Measurements from ENCODE around the gene IGFBP6.
A peak's percentile ranks its signal among the peaks of the same experiment; 100 is the strongest.
"Not testable (repeated sequence)": the region's sequence is repeated elsewhere in the genome, so short reads cannot be mapped to it uniquely, and the experiment has no call there.

IGFBP6 gene

GRCh38 chr12:53070877-53071492 is 26.5 kb upstream of the IGFBP6 start:
- DNase-seq (ENCODE audit: low read depth) = no peak

- no peak for DNase-seq (ENCODE audit: low read depth)
Measured at GRCh38 chr12:53071591-53072551, 25.6 kb upstream of the IGFBP6 start.

GRCh38 chr12:53073881-53074280 is 23.6 kb upstream of the IGFBP6 start:
- no peak for DNase-seq (ENCODE audit: low read depth)

DNA sequence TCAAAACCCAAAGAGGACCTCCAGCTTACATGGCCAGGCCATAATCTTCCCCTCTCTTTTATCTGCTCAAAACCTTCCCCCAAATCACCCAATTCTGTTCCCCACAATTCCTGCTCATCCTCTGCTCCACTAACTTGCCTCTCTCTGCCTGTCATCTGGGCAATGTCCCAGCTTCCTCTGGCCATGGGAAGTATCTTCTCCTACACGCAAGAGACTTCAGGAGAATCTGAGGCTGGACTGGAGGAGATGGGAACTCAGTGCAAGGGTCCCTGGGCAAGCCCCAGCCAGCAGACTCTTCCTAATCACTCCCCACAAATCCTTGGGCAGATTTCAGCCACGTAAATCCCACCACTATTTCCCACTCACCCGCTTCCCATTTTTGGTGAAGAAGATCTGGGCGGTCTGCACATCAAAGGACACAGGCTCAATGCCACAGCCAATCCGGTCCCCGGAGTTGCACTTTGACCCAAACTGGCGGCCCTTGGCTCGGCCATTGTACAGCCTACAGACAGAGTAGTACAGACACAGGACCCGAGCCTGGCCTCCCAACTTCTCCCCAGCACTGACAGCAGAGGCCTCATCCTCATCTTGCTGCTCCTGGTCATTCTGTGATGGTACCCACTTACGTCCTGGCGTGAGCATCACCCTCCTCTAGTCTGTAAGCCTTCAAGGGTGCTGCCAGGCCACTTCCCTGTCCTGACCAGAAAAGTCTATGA is 23.0 kb upstream of the IGFBP6 start:
- DNase-seq (ENCODE audit: low read depth) = no peak

GRCh38 chr12:53074999-53075370 is 22.5 kb upstream of the IGFBP6 start:
- no peak for DNase-seq (ENCODE audit: low read depth)

- no peak for DNase-seq (ENCODE audit: low read depth)
Measured at GRCh38 chr12:53076461-53076860, 21.0 kb upstream of the IGFBP6 start.

GRCh38 chr12:53077030-53077429 is 20.4 kb upstream of the IGFBP6 start:
- no peak for DNase-seq (ENCODE audit: low read depth)

- DNase-seq (ENCODE audit: low read depth) = no peak
Measured at GRCh38 chr12:53078425-53079225, 18.8 kb upstream of the IGFBP6 start.

- peak; percentile 96 for DNase-seq (ENCODE audit: low read depth)
Measured at GRCh38 chr12:53079226-53080117, 18.0 kb upstream of the IGFBP6 start, which contains the start of gene SPRYD3. TSS of gene SPRYD3 (minus strand) at chr12:53079390. CDS start at chr12:53079333, 57 bp downstream.

DNA sequence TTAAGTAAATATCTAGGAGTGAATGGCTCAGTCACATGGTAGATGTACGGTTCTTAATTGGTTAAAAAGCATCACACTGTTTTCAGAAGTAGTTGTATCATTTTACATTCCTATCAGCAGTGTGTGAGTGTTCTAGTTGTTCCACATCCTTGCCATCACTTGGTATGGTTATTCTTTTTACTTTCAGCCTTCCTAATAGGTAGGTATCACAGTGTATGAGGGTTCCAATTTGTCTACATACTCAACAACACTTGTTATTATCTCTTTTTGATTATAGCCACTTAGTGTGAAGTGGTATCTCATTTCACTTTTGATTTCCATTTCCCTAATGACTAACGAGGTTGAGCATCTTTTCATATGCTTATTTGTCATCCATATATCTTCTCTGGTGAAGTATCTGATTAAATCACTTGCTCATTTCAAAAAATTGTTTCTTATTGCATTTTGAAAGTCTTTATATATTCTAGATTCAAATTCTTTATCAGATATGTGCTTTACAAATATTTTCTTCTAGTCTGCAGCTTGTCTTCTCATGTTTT is 14.8 kb upstream of the IGFBP6 start:
- no peak for DNase-seq (ENCODE audit: low read depth)

DNA sequence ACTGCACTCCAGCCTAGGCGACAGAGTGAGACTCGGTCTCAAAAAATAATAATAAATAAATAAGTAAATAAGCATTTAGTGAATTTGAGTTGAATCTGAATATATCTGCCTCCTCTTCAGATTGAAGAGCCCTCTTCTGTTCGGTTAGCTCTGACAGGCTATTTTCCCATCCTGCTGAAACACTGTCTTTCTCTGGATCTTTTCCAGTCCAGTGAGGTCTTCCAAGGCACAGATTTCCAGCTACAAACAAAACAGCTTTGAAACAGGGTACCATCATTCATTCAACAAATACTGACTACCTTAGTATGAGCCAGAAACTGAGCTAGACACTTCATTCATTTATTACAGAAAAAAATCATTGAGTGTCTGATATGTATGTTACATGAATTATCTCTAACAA is 11.1 kb upstream of the IGFBP6 start:
- DNase-seq (ENCODE audit: low read depth) = no peak

GRCh38 chr12:53090105-53090504 is 7.4 kb upstream of the IGFBP6 start:
- DNase-seq (ENCODE audit: low read depth) = no peak

DNA sequence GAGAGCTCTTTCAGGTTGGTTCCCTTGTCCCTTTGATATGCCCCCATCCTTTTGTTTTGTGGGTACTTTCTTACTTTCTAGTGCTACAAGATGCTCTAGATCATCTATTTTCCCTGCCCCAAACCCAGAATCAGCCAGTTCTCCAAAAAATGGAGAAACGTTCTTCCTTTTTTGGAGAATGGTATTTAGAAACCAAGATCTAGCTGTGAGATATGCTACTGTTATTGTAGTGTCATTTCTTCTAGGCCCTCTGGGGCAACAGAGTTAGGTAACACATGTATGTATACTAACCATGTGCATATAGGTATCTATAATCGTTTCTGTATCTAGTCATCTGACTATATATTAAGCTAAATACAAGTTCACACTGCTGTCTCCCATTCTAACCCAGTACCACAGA is 6.9 kb upstream of the IGFBP6 start:
- no peak for DNase-seq (ENCODE audit: low read depth)

- no peak for DNase-seq (ENCODE audit: low read depth)
Measured at GRCh38 chr12:53091756-53092155, 5.7 kb upstream of the IGFBP6 start.

DNA sequence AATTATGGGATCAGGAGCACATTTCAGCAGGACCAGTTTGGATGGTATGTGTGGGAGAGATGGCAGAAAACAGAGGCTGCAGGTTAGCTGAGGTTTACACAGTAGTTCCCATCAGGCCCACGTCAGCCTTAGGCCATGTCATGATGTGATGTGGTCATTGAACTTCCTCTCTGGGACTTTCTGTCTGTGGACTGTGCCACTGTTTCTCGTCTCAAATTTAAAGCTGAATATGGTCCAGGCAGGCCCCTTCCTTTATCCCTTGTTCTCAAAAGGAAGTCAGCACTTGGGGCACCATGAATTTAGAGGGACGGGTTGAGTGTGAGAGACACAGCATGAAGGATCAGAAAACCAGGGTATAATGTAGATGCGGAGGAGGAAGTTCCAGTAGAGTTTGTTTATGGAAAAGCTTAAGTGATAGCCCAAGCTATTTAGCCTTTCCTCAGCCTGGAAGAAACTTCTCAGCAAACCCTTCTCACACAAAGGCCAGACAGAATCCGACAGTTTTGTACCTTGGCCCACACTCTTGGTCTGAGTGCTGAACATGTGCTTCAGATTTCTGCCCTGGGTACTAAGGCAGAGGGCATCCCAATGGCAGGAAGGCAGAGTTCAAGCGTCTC is 3.6 kb upstream of the IGFBP6 start:
- no peak for DNase-seq (ENCODE audit: low read depth)

GRCh38 chr12:53094394-53094787 is 3.1 kb upstream of the IGFBP6 start:
- DNase-seq (ENCODE audit: low read depth) = no peak

- not testable (repeated sequence) for DNase-seq (ENCODE audit: low read depth)
Measured at GRCh38 chr12:53094796-53095595, 2.5 kb upstream of the IGFBP6 start.

DNA sequence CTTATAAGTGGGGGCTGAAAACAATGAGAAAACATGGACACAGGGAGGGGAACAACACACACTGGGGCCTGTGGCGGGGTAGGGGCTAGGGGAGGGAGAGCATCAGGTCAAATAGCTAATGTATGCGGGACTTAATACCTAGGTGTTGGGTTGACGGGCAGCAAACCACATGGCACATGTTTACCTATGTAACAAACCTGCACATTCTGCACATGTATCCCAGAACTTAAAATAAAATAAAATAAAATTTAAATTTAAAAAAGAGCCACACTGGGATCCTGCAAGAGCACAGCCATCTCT is 1.9 kb upstream of the IGFBP6 start:
- DNase-seq (ENCODE audit: low read depth) = not testable (repeated sequence)

- no peak for DNase-seq (ENCODE audit: low read depth)
Measured at GRCh38 chr12:53096089-53096741, 1.3 kb upstream of the IGFBP6 start.
